Immature natural killer cell (primary cell): ENCODE data around the gene ANKRD18A. TPM values are rescaled to one million over a fixed set of nuclear protein-coding genes. Genes with fewer than 3 reads are reported as not detected.
A peak's percentile ranks its signal among the peaks of the same experiment; 100 is the strongest.
"Not testable (repeated sequence)": the region's sequence is repeated elsewhere in the genome, so short reads cannot be mapped to it uniquely, and the experiment has no call there.

Source experiments
- DNase-seq, 3 donors: peaks; one replicate each; pipeline ENCODE4 v3.0.0; 2022; ENCODE audit warnings: mixed read lengths in 1 of 3
- H3K27ac Mint-ChIP-seq, 6 donors: one replicate each; pipeline ENCODE4 v1.8.0; 2020; ENCODE audit warnings: mixed read lengths in 6 of 6, mild to moderate bottlenecking in 5 of 6, inconsistent platforms in 4 of 6, moderate library complexity in 3 of 6
- H3K27me3 Mint-ChIP-seq, 3 donors: one replicate each; pipeline ENCODE4 v1.8.0; 2020 to 2021; ENCODE audit warnings: low read depth in 3 of 3, mild to moderate bottlenecking in 3 of 3, mixed read lengths in 3 of 3, moderate library complexity in 3 of 3, inconsistent platforms in 1 of 3
- H3K36me3 Mint-ChIP-seq, 3 donors: one replicate each; pipeline ENCODE4 v1.8.0; 2020; ENCODE audit warnings: mixed read lengths in 3 of 3, inconsistent platforms in 2 of 3, mild to moderate bottlenecking in 2 of 3
- H3K4me1 Mint-ChIP-seq, 2 donors: one replicate each; pipeline ENCODE4 v1.8.0; 2020; ENCODE audit warnings: inconsistent platforms in 2 of 2, mild to moderate bottlenecking in 2 of 2, mixed read lengths in 2 of 2, moderate library complexity in 1 of 2
- H3K4me3 Mint-ChIP-seq, 5 donors: one replicate each; pipeline ENCODE4 v1.8.0; 2020; ENCODE audit warnings: mild to moderate bottlenecking in 5 of 5, mixed read lengths in 5 of 5, inconsistent platforms in 3 of 5, moderate library complexity in 3 of 5
- H3K9me3 Mint-ChIP-seq, 6 donors: one replicate each; pipeline ENCODE4 v1.8.0; 2020; ENCODE audit warnings: mild to moderate bottlenecking in 6 of 6, mixed read lengths in 6 of 6, inconsistent platforms in 4 of 6, moderate library complexity in 3 of 6
- polyA plus RNA-seq, 3 donors: library from polyadenylated mRNA; unstranded; fragments of 300-500 nt; fragmentation: Illumina TruSeq; gene quantifications; one replicate each; pipeline ENCODE4 v1.2.3, GENCODE V29; 2021

Gene ANKRD18A
- polyA plus RNA-seq, 3 donors from 2014 or later, result not detected

- DNase-seq, H3K27ac Mint-ChIP-seq, H3K4me1 Mint-ChIP-seq, H3K4me3 Mint-ChIP-seq, H3K36me3 Mint-ChIP-seq, H3K9me3 Mint-ChIP-seq, H3K27me3 Mint-ChIP-seq: not testable (repeated sequence)
Observed at GRCh38 chr9:38598029-38598745, 22.2 kb downstream of the ANKRD18A start.

- not testable (repeated sequence) for H3K27me3 Mint-ChIP-seq, H3K9me3 Mint-ChIP-seq, DNase-seq, H3K27ac Mint-ChIP-seq, H3K36me3 Mint-ChIP-seq, H3K4me1 Mint-ChIP-seq, H3K4me3 Mint-ChIP-seq
Observed at GRCh38 chr9:38595117-38595516, 25.3 kb downstream of the ANKRD18A start.

DNA sequence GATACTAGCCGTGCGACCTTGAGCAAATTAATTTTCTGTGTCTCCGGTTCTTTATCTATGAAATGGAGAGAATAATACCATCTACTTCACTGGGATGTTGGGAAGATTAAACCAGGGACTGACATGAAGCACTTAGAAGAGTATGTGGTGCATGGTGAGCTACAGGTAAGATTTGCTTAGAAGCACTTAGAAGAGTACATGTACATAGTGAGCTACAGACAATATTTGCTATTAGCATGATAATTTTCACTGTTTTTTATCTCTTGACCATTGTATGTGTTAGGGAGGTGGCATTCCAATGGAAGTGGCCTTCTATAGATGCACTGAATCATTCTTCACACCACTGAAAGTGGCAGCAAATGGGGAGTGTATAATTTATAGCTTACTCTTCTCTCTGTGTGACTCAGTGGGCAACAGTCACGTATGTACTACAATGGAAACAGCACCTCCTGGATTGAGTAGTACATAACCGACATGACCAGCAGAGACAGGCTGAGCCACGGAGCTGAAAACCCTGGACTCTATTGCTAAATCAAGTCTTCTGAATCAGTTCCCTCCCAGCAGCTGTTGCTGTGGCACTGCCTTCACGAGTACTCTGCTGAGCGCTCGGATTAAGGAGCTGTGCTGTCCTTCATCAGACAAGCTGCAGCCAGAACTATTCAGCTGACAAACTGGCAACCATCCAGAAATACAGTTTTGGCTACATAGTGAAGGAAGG lies 28.9 kb downstream of the ANKRD18A start:
- H3K9me3 Mint-ChIP-seq, H3K36me3 Mint-ChIP-seq, H3K4me3 Mint-ChIP-seq, H3K4me1 Mint-ChIP-seq, H3K27ac Mint-ChIP-seq, DNase-seq, H3K27me3 Mint-ChIP-seq: not testable (repeated sequence)

DNA sequence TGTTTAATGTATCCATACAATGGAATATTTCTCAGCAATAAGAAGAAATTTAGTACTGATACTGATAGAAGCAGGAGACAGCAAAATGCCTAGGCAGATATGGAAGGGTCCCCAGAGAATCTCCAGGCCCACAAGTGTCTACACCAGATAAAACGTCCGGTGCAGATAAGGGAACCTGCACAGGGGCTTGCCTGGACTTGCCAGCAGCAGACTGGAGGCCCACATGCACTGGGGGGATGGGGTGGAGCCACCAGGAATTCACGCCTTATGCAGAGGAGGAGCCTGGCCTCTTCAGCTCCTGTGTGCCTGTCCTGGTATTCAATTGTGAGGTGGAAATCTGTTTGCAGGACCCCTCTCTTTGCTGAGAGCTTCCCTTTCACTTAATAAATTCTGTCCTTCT lies 36.6 kb downstream of the ANKRD18A start:
- DNase-seq, H3K9me3 Mint-ChIP-seq, H3K4me1 Mint-ChIP-seq, H3K27ac Mint-ChIP-seq, H3K27me3 Mint-ChIP-seq, H3K4me3 Mint-ChIP-seq, H3K36me3 Mint-ChIP-seq: not testable (repeated sequence)

DNA sequence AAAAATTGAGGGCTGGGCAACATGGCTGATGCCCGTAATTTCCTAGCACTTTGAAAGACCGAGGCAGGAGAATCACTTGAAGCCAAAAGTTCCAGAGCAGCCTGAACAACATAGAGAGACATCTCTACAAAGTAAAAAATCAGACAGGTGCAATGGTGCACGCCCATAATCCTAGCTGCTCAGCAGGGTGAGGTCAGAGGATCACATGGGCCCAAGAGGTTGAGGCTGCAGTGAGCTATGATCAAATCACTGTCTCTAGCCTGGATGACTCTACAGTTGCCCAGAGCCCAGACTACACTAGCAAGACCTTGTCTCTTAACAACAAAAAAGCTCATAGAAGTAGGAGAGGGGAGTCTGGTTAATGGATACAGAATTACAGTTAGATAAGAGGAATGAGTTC lies 40.3 kb downstream of the ANKRD18A start:
- not testable (repeated sequence) for H3K27ac Mint-ChIP-seq, H3K4me3 Mint-ChIP-seq, H3K27me3 Mint-ChIP-seq, H3K4me1 Mint-ChIP-seq, DNase-seq, H3K36me3 Mint-ChIP-seq, H3K9me3 Mint-ChIP-seq

DNA sequence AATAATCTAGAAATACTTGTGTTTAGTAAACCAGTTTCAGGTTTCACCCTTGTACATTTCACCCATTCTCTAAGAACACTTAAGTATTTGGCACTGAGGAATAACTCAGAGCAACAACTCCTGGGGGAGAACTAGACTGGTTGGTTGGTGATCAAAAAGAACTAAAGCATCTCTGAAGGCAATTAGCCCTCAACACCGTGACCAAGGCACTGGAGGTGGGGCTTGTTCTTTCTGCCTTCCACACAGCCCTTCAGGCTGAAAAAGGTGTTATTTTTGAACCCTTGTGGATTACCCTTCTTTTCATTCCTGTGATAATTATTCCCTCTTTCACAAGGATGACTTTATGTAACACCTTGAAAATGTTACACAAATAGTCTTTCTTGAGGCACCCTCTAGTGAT lies 44.2 kb downstream of the ANKRD18A start:
- not testable (repeated sequence) for H3K9me3 Mint-ChIP-seq, H3K27ac Mint-ChIP-seq, H3K4me1 Mint-ChIP-seq, H3K36me3 Mint-ChIP-seq, H3K27me3 Mint-ChIP-seq, H3K4me3 Mint-ChIP-seq
- peak in 1 of 3 donors; percentile 2 for DNase-seq

GRCh38 chr9:38566048-38566447 lies 54.3 kb downstream of the ANKRD18A start:
- H3K27me3 Mint-ChIP-seq, H3K4me3 Mint-ChIP-seq, H3K36me3 Mint-ChIP-seq, DNase-seq, H3K9me3 Mint-ChIP-seq, H3K27ac Mint-ChIP-seq: not testable (repeated sequence)
- H3K4me1 Mint-ChIP-seq, result peaks cover 8 to 14% of the 10 kb centered on the region in 2 donors

- not testable (repeated sequence) for H3K4me3 Mint-ChIP-seq, H3K27me3 Mint-ChIP-seq, H3K9me3 Mint-ChIP-seq, H3K27ac Mint-ChIP-seq, DNase-seq, H3K36me3 Mint-ChIP-seq
- peaks cover 8 to 14% of the 10 kb centered on the region in 2 donors for H3K4me1 Mint-ChIP-seq
Observed at GRCh38 chr9:38565178-38565577, 55.2 kb downstream of the ANKRD18A start.

DNA sequence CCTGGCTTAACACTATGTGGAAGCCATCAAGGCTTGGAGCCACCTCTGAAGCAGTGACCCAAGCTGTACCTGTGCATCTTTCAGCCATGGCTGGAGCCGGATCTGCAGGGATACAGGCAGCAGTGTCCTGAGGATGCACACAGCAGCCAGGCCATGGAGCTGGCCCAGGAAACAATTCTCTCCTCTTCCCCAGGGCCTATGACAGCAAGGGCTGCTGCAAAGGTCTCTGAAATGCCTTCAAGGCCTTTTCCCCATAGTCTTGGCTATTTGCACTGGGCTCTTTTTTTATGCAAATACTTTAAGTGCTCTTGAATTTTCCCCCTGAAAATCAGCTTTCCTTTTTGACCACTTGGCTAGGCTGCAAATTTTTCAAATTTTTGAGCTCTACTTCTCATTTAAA lies 56.5 kb downstream of the ANKRD18A start:
- DNase-seq, H3K4me3 Mint-ChIP-seq, H3K27ac Mint-ChIP-seq: not testable (repeated sequence)

GRCh38 chr9:38561134-38561533 lies 59.3 kb downstream of the ANKRD18A start:
- H3K27me3 Mint-ChIP-seq, H3K36me3 Mint-ChIP-seq, H3K9me3 Mint-ChIP-seq, H3K4me3 Mint-ChIP-seq, H3K27ac Mint-ChIP-seq, DNase-seq: not testable (repeated sequence)
- H3K4me1 Mint-ChIP-seq, result peaks cover 8 to 14% of the 10 kb centered on the region in 2 donors

More for the DNA sequence above, 56.5 kb downstream of the ANKRD18A start:
- H3K4me1 Mint-ChIP-seq, result peaks cover 8 to 14% of the 10 kb centered on the region in 2 donors
- H3K9me3 Mint-ChIP-seq, H3K27me3 Mint-ChIP-seq, H3K36me3 Mint-ChIP-seq: not testable (repeated sequence)

DNA sequence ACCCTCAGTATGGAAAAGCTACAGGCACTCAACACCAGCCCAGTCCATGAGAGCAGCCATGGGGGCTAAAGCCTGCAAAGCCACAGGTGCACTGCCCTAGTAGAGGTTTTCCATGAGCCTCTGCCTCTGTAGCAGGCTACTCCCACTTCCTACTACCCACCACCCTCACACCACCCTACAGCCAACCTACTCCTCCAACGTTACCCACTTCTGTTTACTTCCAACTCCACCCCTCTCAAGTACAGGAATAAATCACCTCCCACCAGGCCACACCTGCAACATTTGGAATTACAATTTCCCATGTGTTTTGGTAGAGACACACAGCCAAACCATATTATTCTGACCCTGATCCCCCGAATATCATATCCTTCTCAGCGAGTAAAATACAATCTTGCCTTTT lies 61.2 kb downstream of the ANKRD18A start:
- not testable (repeated sequence) for H3K4me3 Mint-ChIP-seq, H3K9me3 Mint-ChIP-seq, DNase-seq, H3K27me3 Mint-ChIP-seq, H3K4me1 Mint-ChIP-seq, H3K36me3 Mint-ChIP-seq, H3K27ac Mint-ChIP-seq

DNA sequence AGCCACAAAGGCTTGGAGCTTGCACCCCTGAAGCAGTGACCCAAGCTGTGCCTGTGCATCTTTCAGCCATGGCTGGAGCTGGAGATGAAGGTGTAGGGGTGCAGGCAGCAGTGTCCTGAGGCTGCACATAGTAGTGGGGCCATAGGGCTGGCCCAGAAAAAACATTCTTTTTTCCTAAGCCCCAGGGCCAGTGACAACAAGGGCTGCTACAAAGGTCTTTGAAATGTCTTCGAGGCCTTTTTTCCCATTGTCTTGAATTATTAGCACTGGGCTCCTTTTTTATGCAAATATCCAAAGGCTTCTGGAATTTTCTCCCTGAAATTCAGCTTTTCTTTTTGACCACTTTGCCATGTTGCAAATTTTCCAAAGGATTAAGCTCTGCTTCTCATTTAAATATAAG lies 62.6 kb downstream of the ANKRD18A start:
- H3K27me3 Mint-ChIP-seq, H3K4me3 Mint-ChIP-seq, H3K27ac Mint-ChIP-seq, H3K36me3 Mint-ChIP-seq, H3K9me3 Mint-ChIP-seq, DNase-seq: not testable (repeated sequence)
- peaks cover 10 to 20% of the 10 kb centered on the region in 2 donors for H3K4me1 Mint-ChIP-seq

DNA sequence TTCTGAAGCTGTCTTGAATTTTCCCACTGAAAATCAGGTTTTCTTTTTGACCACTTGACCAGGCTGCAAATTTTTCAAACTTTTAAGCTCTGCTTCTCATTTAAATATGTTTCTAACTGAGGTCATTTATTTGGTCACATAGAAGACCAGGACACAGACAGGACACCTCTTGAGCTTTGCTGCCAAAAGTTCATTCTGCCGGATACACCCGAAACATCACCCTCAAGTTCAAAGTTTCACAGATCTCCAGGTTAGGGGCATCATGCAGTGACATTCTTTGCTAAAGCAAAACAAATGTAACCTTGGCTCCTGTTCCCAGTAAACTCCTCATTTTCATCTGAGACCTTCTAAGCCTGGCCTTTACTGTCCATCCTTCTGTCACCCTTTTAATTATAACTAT lies 65.4 kb downstream of the ANKRD18A start:
- not testable (repeated sequence) for DNase-seq, H3K27ac Mint-ChIP-seq, H3K4me3 Mint-ChIP-seq, H3K27me3 Mint-ChIP-seq, H3K36me3 Mint-ChIP-seq, H3K9me3 Mint-ChIP-seq
- H3K4me1 Mint-ChIP-seq, result peaks cover 12 to 25% of the 10 kb centered on the region in 2 donors

GRCh38 chr9:38553019-38553418 lies 67.4 kb downstream of the ANKRD18A start:
- DNase-seq, H3K9me3 Mint-ChIP-seq, H3K27me3 Mint-ChIP-seq, H3K4me3 Mint-ChIP-seq: not testable (repeated sequence)
- H3K4me1 Mint-ChIP-seq, result peaks cover 24 to 41% of the 10 kb centered on the region in 2 donors
- peak overlapping the region in 2 of 6 donors; percentile 24 to 31 for H3K27ac Mint-ChIP-seq
- peaks cover 0 to 14% (median 2%) of the 10 kb centered on the region in 3 donors for H3K36me3 Mint-ChIP-seq
